Gastrocnemius medialis (tissue), 4 donors: ENCODE results near the gene OXGR1. TPM values are rescaled to one million over a fixed set of nuclear protein-coding genes. Genes with fewer than 3 reads are reported as not detected.
A peak's percentile ranks its signal among the peaks of the same experiment; 100 is the strongest.

Experiments used
- ATAC-seq, 2 donors: fragments of 150-250 bp; one replicate each; pipeline ENCODE4 v1.9.1; 2016
- DNase-seq, 2 donors: peaks; one replicate each; pipeline ENCODE4 v3.0.0-alpha.2; 2019
- H3K27ac ChIP-seq, 4 donors: fragments of 200-600 bp; sonication (generic); 1 replicate in 1 of 4; 2 replicates in 3 of 4; pipeline ENCODE4 v1.5.1; 2016 to 2018; ENCODE audit warnings: mild to moderate bottlenecking in 2 of 4, moderate library complexity in 1 of 4
- H3K27me3 ChIP-seq, 3 donors: fragments of 200-600 bp; sonication (generic) in 2 of 3; 1 replicate in 1 of 3; 2 replicates in 2 of 3; pipeline versions ENCODE4 v1.5.1 to v1.6.0; 2016 to 2019; ENCODE audit warnings: mild to moderate bottlenecking in 1 of 3, moderate library complexity in 1 of 3
- H3K36me3 ChIP-seq, 2 donors: fragments of 200-600 bp; sonication (generic) in 1 of 2; one replicate each; pipeline ENCODE4 v1.5.1; 2017 to 2018
- H3K4me1 ChIP-seq, 2 donors: fragments of 200-600 bp; sonication (generic) in 1 of 2; one replicate each; pipeline ENCODE4 v1.5.1; 2016 to 2017; ENCODE audit warnings: mild to moderate bottlenecking in 2 of 2
- H3K4me3 ChIP-seq, 4 donors: fragments of 200-600 bp; sonication (generic) in 3 of 4; 1 replicate in 1 of 4; 2 replicates in 3 of 4; pipeline ENCODE4 v1.5.1; 2016 to 2019; ENCODE audit warnings: mild to moderate bottlenecking in 2 of 4
- H3K9me3 ChIP-seq, 3 donors: fragments of 200-600 bp; sonication (generic) in 2 of 3; 1 replicate in 1 of 3; 2 replicates in 2 of 3; pipeline ENCODE4 v1.5.1; 2016 to 2019
- CTCF ChIP-seq, 5 experiments: fragments of 450-650 bp in 3 of 5; fragments of 200-600 bp in 2 of 5; sonication (generic) in 2 of 5; IDR thresholded peaks in 4 of 5; conservative IDR thresholded peaks in 1 of 5; 1 replicate in 4 of 5; 2 replicates in 1 of 5; pipeline ENCODE4 v1.5.1; 2016 to 2019; ENCODE audit warnings: antibody characterized with exemption in 5 of 5, mild to moderate bottlenecking in 3 of 5, moderate library complexity in 3 of 5
- POLR2A ChIP-seq, 2 donors: fragments of 450-650 bp; IDR thresholded peaks; one replicate each; pipeline ENCODE4 v1.6.1; 2017; ENCODE audit warnings: antibody characterized with exemption in 2 of 2, mild to moderate bottlenecking in 2 of 2, moderate library complexity in 2 of 2
- in situ Hi-C, 4 donors: fragments of 200-750 bp; cut with MboI; loops; one replicate each; pipeline versions ENCODE4 v1.15.0 to v1.8.0; 2017; ENCODE audit warnings: low sequenced_read_pairs in 4 of 4
- intact Hi-C: fragments of 100-400 bp; cut with DNase I; formaldehyde crosslinking; loops from one replicate; pipeline ENCODE4 v1.15.1; 2023; ENCODE audit warnings: low total_unique reads
- total RNA-seq, 4 donors: library from RNA; depleted of rRNA; stranded (reverse); fragments of >200 nt; gene quantifications; one replicate each; pipeline versions ENCODE4 v1.1.0 to v1.2.3, GENCODE V29; 2016

OXGR1 gene
- total RNA-seq, 4 donors from 2014 or later = 0.09 to 0.13 TPM; not detected in 2

GRCh38 chr13:96998051-96998450, 3.8 kb upstream of the OXGR1 start:
- H3K27me3 ChIP-seq = peaks cover 8% of the 10 kb centered on the region in 3 donors
- intact Hi-C loops (no loop called here), in situ Hi-C loops (no loop called here)
- H3K4me3 ChIP-seq = no peak overlapping the region
- no peak overlapping the region for H3K27ac ChIP-seq
- TF ChIP-seq CTCF (IDR thresholded peaks at IDR 0.05 in 4 of 5, conservative IDR thresholded peaks at IDR 0.05 in 1 of 5) = no peak
- no peak for TF ChIP-seq POLR2A (IDR thresholded peaks at IDR 0.05)
- DNase-seq = no peak
- H3K4me1 ChIP-seq = peaks cover 0 to 6% of the 10 kb centered on the region in 2 donors
- ATAC-seq = no peak
- no peaks in the 10 kb centered on the region for H3K9me3 ChIP-seq
- H3K36me3 ChIP-seq = no peaks in the 10 kb centered on the region

DNA sequence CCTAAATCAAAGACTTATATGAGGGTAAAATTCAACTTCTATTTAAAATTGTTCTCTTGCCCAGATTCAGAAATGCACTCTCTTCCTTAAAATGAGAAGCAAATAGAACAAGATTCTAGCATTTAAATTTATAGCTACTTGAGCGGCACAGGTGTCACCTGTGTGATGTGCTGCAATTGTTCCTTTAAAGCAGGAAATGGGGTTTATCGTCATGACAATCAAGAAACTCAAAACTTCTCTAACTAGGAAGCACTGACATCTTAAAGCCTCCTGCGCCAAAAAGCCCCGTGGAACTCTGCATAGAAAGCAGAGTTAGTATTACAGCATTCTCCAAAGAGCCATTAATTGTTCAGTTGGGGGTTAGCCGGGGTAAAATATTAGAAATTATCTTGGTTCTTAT, 2.6 kb upstream of the OXGR1 start:
- H3K4me3 ChIP-seq = no peak overlapping the region
- intact Hi-C loops = no loop called here
- no peak for TF ChIP-seq POLR2A (IDR thresholded peaks at IDR 0.05)
- no peak for TF ChIP-seq CTCF (IDR thresholded peaks at IDR 0.05 in 4 of 5, conservative IDR thresholded peaks at IDR 0.05 in 1 of 5)
- peaks cover 0 to 6% of the 10 kb centered on the region in 2 donors for H3K4me1 ChIP-seq
- H3K27ac ChIP-seq = no peak overlapping the region
- H3K36me3 ChIP-seq = no peaks in the 10 kb centered on the region
- in situ Hi-C loops = no loop called here
- no peak for ATAC-seq
- DNase-seq = no peak
- peaks cover 8 to 13% (median 9%) of the 10 kb centered on the region in 3 donors for H3K27me3 ChIP-seq
- H3K9me3 ChIP-seq = no peaks in the 10 kb centered on the region

- H3K27me3 ChIP-seq = peaks cover 8 to 13% (median 9%) of the 10 kb centered on the region in 3 donors
Measured at GRCh38 chr13:96996107-96996506, 1.8 kb upstream of the OXGR1 start.

DNA sequence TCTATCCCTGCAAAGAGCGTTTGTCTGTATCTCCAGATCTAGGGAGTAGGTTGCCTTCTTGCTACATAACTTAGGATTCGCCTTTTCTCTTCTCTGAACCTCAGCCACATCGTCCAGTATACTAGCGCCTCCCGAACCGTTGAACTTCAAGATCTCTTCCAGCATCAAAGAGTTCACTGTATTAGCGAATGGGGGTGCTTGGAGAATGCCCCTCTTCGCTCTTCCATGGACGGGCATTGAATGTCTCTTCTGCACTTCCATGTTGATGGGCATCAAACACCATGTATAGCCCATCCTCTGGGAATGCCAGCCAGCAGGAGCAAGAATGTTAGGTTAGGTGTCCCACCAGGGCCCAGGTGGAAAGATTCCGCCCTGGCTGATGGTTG, 575 bp upstream of the OXGR1 start:
- DNase-seq (no peak), ATAC-seq (no peak)
- peaks cover 8 to 13% (median 9%) of the 10 kb centered on the region in 3 donors for H3K27me3 ChIP-seq
- no peak for TF ChIP-seq CTCF (IDR thresholded peaks at IDR 0.05 in 4 of 5, conservative IDR thresholded peaks at IDR 0.05 in 1 of 5)
- TF ChIP-seq POLR2A (IDR thresholded peaks at IDR 0.05) = no peak
- no peak overlapping the region for H3K27ac ChIP-seq
- peak overlapping the region in 2 of 4 donors; percentile 50 to 51 for H3K4me3 ChIP-seq
- in situ Hi-C loops = no loop called here
- peaks cover 0 to 6% of the 10 kb centered on the region in 2 donors for H3K4me1 ChIP-seq
- H3K9me3 ChIP-seq = no peaks in the 10 kb centered on the region
- H3K36me3 ChIP-seq = no peaks in the 10 kb centered on the region
- intact Hi-C loops = no loop called here

More at GRCh38 chr13:96996107-96996506, 1.8 kb upstream of the OXGR1 start:
- ATAC-seq = no peak
- Histone ChIP-seq H3K4me1 (peaks cover 0 to 6% of the 10 kb centered on the region in 2 donors), H3K9me3 (no peaks in the 10 kb centered on the region), H3K36me3 (no peaks in the 10 kb centered on the region), H3K4me3 (no peak overlapping the region), H3K27ac (no peak overlapping the region)
- no peak for DNase-seq
- in situ Hi-C loops (no loop called here), intact Hi-C loops (no loop called here)
- TF ChIP-seq CTCF (IDR thresholded peaks at IDR 0.05 in 4 of 5, conservative IDR thresholded peaks at IDR 0.05 in 1 of 5) = no peak
- TF ChIP-seq POLR2A (IDR thresholded peaks at IDR 0.05) = no peak

DNA sequence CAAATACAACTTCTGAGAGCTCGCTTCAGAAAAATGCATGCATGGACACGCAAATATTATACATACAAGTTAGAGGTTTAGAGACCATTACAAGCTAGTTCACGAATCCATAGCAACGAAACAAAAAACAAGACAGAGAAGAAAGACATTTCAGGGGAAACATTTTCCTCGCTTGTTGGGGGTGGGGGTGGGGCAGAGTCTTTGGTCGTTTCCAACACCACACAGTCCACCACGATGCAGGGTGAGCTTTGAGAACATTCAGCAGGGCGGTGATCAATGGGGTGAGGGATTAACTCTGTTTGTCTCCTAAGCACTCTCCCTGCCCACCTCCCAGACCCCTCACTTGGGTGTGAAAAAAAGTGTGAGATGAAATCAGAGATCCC, 651 bp downstream of the OXGR1 start:
- in situ Hi-C loops = no loop called here

More for the DNA sequence above, 651 bp downstream of the OXGR1 start:
- no peaks in the 10 kb centered on the region for H3K36me3 ChIP-seq
- no peak for TF ChIP-seq POLR2A (IDR thresholded peaks at IDR 0.05)
- TF ChIP-seq CTCF (IDR thresholded peaks at IDR 0.05 in 4 of 5, conservative IDR thresholded peaks at IDR 0.05 in 1 of 5) = no peak
- no peaks in the 10 kb centered on the region for H3K9me3 ChIP-seq
- H3K4me3 ChIP-seq = peak overlapping the region; percentile 50 to 57 (median 50)
- intact Hi-C loops = no loop called here
- ATAC-seq (no peak), DNase-seq (no peak)
- H3K27ac ChIP-seq = no peak overlapping the region
- peaks cover 0 to 6% of the 10 kb centered on the region in 2 donors for H3K4me1 ChIP-seq
- H3K27me3 ChIP-seq = peaks cover 8 to 13% (median 9%) of the 10 kb centered on the region in 3 donors
